Dermis microvascular lymphatic vessel endothelial cell (primary cell): Measurements from ENCODE around the gene CACNA1G. TPM values are rescaled to one million over a fixed set of nuclear protein-coding genes. Genes with fewer than 3 reads are reported as not detected.

Experiments
- DNase-seq, 2 donors: peaks; one replicate each; pipeline versions ENCODE4 v3.0.0 to v3.0.0-alpha.2; 2010; ENCODE audit warnings: low read depth in 2 of 2
- total RNA-seq: library from RNA; depleted of rRNA; stranded (reverse); fragments of >200 nt; gene quantifications from 2 replicates; pipeline ENCODE4 v1.2.1, GENCODE V29; 2014

Gene CACNA1G
- total RNA-seq, 1 donor from 2014 or later, result not detected

GRCh38 chr17:50547035-50547735, 13.3 kb upstream of the CACNA1G start, which contains the start of gene SPATA20:
Gene SPATA20 (plus strand): TSS chr17:50547174. CDS start chr17:50547209, 35 bp downstream.
- peak; percentile 62 to 91 for DNase-seq

GRCh38 chr17:50547736-50548083, 12.8 kb upstream of the CACNA1G start:
- no peak for DNase-seq

GRCh38 chr17:50548831-50549230, 11.7 kb upstream of the CACNA1G start:
- DNase-seq, result no peak

- no peak for DNase-seq
Measured at GRCh38 chr17:50549256-50549941, 11.1 kb upstream of the CACNA1G start.

GRCh38 chr17:50549969-50550368, 10.5 kb upstream of the CACNA1G start:
- DNase-seq, result no peak

- DNase-seq, result peak; percentile 79 to 87
Measured at GRCh38 chr17:50550661-50551432, 9.7 kb upstream of the CACNA1G start.

GRCh38 chr17:50551433-50551815, 9.1 kb upstream of the CACNA1G start:
- DNase-seq, result no peak

- DNase-seq, result no peak
Measured at GRCh38 chr17:50551884-50552283, 8.6 kb upstream of the CACNA1G start.

- DNase-seq, result no peak
Measured at GRCh38 chr17:50554201-50554600, 6.3 kb upstream of the CACNA1G start.

- DNase-seq, result no peak
Measured at GRCh38 chr17:50556803-50557202, 3.7 kb upstream of the CACNA1G start.

GRCh38 chr17:50557630-50558029, 2.9 kb upstream of the CACNA1G start:
- DNase-seq, result no peak

GRCh38 chr17:50558091-50558490, 2.4 kb upstream of the CACNA1G start:
- DNase-seq, result no peak

- DNase-seq, result no peak
Measured at GRCh38 chr17:50558581-50558940, 2.0 kb upstream of the CACNA1G start.

- DNase-seq, result no peak
Measured at GRCh38 chr17:50558941-50559614, 1.4 kb upstream of the CACNA1G start.

- DNase-seq, result peak in 1 of 2 donors; percentile 7
Measured at GRCh38 chr17:50559674-50560184, 786 bp upstream of the CACNA1G start.

GRCh38 chr17:50560931-50561745, 623 bp downstream of the CACNA1G start:
- no peak for DNase-seq

GRCh38 chr17:50561746-50562141, 1.2 kb downstream of the CACNA1G start:
- no peak for DNase-seq

- no peak for DNase-seq
Measured at GRCh38 chr17:50562242-50563091, 2.0 kb downstream of the CACNA1G start.

- no peak for DNase-seq
Measured at GRCh38 chr17:50563092-50563511, 2.6 kb downstream of the CACNA1G start.

- DNase-seq, result peak in 1 of 2 donors; percentile 13
Measured at GRCh38 chr17:50564916-50565315, 4.4 kb downstream of the CACNA1G start.
